AG08396 (cell line): Measurements from ENCODE around the gene SWT1.

Experiments used
- DNase-seq: peaks from one replicate; pipeline ENCODE4 v3.0.0; 2012; ENCODE audit warnings: low spot score, mixed read lengths

SWT1 gene

DNA sequence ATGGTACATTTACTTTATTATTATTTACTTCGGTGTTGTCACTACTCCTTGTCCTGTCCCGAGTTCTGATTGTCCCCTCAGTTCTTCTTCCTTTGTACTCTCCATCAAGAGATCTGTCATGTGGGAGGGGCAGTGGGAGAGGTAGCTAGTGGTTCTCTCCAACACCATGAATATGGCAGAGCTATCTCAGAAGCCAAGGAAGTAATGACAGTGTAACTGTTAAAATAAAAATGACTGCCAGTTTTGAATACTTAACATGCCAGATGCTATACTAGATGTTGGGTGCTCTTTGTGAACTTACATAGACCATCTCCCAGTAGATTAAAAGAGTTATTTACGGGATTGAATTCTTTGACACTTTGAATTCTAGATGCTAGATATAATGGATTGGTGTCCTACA, 131.5 kb downstream of the SWT1 start:
- no peak for DNase-seq

DNA sequence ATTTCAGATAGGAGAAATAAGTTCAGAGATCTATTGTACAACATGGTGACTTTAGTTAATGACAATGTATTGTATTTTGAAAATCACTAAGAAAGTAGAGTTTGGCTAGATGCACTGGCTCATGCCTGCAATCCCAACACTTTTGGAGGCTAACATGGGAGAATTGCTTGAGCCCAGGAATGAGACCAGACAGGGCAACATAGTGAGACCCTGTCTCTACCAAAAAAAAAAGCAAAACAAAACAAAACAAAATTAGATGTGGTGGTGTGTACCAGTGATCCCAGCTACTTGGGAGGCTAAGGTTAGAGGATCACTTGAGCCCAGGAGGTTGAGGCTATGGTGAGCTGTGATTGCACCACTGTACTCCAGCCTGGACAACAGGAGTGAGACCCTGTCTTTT, 132.9 kb downstream of the SWT1 start:
- no peak for DNase-seq

DNA sequence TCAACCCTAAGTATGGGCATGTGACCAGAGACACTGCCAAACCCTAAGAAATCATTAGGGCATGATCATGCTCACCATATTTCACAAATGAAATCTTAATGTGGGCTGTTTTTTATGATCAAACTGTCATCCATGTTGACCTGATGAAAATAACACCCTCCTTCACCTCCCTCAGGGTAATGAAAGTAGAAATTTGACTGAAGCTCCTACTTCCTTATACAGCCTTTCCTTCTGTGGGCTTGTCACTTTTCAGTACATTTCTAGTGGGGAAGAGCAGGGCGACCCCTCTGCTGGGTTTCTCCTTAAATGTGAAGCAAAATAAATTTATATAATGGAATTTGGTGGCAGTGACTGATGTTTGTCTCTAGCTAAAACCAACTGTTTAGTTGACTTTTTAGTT, 134.2 kb downstream of the SWT1 start:
- DNase-seq: no peak

- DNase-seq: no peak
Measured at GRCh38 chr1:185291652-185292051, 134.7 kb downstream of the SWT1 start.

- DNase-seq: no peak
Measured at GRCh38 chr1:185292237-185292636, 135.3 kb downstream of the SWT1 start.

DNA sequence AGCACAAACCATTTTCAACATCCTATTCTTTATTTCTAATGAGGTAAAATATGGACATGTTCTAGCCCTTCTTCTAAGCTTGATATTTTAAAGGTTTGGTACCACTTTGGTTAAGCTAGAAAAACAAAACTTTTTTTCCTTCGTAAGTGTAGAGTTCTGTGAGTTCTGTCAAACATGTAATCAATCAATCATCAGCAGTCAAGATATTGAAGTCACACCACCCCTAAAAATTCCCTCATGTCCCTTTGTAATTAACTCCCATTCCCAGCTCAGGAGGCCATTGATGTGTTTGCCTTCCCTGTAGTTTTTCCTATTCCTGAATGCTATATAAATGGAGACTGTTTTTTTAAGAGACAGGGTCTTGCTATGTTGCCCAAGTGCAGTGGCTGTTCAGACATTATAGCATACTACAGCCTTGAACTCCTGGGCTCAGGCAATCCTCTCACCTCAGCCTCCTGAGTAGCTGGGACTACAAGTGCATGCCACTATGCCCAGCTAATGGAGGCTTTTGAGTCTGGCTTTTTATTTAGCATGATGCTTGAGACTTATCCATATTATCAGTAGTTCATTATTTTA, 137.1 kb downstream of the SWT1 start:
- no peak for DNase-seq

DNA sequence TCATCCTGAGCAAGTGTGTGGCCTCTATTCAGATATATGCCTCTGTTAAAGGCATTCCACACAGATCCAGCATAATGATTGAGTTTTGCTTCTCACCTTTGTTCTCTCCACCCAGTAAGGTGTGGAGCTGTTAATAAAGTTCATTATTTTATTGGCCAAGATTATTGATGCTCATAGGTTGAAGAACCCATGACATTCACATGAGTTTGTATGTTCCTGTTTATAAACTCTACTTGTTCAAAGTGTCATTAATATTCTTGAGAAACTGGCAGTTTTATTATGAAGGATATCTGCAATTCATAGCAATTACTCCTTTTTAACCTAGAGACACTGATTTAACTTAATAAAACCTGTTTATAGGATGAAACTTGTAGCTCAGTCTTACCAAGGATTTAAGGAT, 138.1 kb downstream of the SWT1 start:
- DNase-seq: no peak

GRCh38 chr1:185297982-185298381, 141.0 kb downstream of the SWT1 start:
- DNase-seq: no peak

DNA sequence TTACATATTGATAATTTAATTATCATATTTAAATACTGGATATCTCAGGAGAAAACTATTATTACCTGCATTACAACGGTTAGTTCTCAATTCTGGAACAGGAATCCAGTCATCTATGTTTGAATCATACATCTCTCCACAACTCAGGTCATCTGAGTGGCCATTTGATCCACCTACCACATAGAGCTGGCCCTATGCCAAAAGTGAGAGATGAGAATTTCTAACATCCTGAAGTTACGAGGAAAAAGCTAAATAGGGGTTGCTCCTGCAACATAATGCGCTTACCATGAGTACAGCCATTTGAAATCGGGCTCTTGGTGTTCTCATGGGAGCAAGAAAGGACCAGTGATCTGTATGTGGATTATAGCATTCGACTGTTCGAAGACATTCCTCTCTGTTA, 143.2 kb downstream of the SWT1 start:
- DNase-seq: no peak

DNA sequence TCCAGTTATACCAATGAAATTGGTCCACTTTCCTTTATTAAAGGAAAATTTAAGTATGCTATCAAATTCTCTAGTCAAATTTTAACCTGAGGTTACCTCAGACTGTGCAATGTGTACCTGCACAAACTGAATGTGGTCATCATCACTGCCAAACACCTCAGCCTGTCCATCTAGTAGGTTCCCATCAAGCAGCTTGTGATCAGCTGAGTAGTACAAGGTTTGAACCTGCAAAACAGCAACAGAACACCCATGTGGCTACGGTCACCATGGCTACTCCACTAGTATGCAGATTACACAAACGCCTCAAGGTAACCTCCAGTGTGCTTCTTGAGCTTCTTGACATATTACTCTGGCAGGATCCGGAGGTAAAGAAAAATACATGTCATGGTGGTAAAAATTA, 148.5 kb downstream of the SWT1 start:
- DNase-seq: no peak

- DNase-seq: no peak
Measured at GRCh38 chr1:185308126-185308525, 151.2 kb downstream of the SWT1 start.

DNA sequence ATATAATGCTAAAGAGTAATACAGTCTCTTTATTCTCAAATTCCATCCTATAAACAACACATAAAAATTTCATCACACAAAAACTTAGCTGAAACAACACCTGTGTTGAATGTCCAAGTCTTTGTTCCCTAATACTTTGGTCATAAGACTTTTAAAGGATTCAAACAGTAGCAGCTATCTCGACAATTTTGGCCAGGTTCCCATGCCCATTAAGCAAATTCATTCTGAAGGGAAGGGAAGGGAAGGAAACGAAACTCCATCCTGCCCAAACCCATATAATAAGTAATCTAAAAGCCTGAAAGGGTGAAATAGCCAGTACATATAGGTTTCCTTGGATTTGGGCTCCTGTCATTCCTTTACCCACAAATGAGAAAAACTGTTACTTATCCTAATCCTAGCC, 152.6 kb downstream of the SWT1 start:
- DNase-seq: no peak

DNA sequence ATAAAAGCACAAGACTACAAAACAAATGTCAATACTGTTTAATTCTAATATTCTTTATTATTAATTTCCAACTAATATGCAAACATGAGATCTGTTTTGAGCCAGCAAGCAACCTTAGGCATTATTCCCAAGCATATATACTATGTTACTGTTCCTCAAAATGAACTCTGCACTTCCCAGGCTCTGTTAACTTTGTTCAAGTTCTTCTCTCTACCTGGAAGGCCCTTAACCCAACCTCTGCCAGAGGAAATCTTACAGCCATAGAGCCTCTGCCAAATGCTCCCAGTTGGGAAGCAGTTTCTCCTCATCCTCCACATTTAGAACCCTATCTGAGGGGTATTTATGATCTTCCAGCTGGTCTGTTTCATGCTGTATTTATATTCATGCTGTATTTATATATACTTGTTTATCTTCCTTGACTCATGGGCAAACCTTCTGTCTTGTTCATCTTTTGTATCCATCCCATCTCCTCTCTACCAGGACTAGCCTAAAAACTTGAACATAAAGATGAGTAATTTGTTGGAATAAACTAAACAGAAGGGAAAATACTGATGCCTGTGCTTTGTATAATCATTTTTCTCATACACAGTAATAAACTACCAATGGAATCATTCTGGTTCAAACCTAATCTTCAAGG, 154.7 kb downstream of the SWT1 start:
- DNase-seq: no peak

DNA sequence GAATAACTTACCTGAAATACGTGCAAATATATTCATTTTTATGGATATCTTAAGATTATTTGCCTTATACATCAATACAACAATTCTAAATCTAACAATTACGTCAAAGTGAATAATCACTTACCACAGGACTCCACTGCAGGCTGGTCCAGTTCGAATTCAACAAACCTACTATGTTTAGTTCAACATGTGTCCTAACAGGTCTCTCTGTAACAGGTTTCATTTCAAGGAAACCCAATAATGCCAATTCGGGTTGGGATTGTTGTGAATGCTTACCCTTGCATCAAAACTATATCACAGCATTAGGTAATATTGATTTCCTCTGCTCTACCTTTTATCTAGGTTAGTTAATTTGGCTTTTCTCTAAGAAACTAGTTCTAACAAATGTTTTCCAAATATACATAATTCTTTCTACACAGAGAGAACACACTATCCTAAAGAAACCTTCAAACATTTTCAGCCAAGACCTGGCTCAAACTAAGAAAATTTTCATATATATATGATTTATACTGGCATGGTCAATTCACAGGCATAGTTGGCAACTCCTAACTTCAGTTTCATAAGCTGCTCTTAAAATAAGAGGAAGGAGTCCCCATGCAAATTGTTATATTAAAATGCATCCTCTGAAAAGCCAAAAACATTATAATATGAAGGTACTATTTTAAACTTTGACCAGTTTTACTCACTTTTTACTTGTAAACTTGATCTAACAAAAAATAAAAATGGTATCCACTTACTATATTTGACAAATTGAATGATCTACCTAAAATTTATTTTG, 155.6 kb downstream of the SWT1 start:
- no peak for DNase-seq

GRCh38 chr1:185314411-185314810, 157.4 kb downstream of the SWT1 start:
- no peak for DNase-seq

- no peak for DNase-seq
Measured at GRCh38 chr1:185315445-185316071, 158.6 kb downstream of the SWT1 start.

GRCh38 chr1:185316163-185317033, 159.4 kb downstream of the SWT1 start:
- peak; percentile 94 for DNase-seq

DNA sequence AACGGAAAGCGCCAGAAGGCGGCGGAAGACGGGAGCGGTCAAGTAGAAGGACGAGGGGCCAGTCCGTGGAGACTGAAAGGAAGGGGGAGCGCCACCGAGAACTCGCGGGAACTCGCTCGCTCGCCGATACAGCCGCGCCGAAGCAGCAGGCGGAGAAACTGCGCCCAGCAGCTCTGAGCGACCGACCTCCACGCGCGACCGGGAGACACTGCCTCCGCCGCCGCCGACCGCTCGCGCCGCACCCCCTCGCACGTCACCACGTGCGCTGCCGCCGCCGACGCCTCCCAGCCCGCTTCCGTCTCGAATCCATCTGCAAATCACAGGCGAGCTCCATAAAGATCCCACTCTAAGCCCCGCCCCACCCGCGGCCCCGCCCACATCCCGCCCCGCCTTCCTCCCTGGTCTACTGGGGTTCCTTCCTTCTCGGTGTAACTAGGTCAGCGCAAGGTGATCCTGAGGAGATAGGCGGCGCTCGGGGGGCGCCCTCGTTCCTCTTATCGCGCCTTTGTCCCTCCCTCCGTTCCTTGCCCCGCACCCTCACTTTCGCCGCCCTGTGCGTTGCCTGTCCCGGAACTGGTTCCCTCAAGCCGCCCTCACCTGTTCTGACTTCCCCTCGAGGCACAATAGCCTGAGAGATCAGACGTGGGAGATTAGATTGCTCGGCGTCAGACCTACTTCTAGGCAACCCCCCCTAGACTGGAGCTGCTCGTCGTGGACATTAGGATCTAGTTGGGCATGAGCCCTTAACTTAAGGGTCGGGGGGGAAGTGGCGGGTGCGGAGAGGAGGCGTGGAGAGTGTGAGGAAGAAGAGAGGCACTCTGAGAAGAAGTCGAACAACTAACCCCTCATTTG, 160.3 kb downstream of the SWT1 start, which contains the start of gene IVNS1ABP:
TSS of gene IVNS1ABP (minus strand) at position 210 of the 852 bp plus-strand sequence. CDS start 7,750 bp downstream, outside the sequence.
- DNase-seq: peak; percentile 96

DNA sequence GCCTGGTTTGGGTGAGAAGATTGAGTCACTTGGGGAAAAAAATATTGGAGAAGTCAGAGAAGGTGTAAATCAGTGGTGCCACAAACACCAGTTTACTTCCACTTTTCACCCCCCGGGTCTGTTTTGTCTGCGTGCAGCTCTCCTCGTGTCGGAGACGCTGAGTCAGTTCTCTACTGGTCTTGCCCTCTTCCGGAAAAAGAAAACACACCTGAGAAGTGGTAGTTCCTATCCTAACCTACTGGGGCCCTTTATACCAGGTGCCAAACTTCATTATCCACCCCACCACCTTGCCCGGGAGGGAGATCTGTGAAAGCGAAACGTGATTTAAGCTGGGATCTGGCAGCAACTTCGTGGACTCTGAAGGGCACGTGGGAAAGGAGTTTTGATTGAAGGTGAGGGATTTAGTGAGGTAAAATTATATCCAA, 160.9 kb downstream of the SWT1 start:
- no peak for DNase-seq

- no peak for DNase-seq
Measured at GRCh38 chr1:185318431-185319138, 161.6 kb downstream of the SWT1 start.
